OCI-M1 (cell line): Measurements from ENCODE around the gene MGLL.

Source experiments
- DNase-seq: peaks from one replicate; lab custom pipeline; 2025; lab: John Stamatoyannopoulos, UW

MGLL gene

DNA sequence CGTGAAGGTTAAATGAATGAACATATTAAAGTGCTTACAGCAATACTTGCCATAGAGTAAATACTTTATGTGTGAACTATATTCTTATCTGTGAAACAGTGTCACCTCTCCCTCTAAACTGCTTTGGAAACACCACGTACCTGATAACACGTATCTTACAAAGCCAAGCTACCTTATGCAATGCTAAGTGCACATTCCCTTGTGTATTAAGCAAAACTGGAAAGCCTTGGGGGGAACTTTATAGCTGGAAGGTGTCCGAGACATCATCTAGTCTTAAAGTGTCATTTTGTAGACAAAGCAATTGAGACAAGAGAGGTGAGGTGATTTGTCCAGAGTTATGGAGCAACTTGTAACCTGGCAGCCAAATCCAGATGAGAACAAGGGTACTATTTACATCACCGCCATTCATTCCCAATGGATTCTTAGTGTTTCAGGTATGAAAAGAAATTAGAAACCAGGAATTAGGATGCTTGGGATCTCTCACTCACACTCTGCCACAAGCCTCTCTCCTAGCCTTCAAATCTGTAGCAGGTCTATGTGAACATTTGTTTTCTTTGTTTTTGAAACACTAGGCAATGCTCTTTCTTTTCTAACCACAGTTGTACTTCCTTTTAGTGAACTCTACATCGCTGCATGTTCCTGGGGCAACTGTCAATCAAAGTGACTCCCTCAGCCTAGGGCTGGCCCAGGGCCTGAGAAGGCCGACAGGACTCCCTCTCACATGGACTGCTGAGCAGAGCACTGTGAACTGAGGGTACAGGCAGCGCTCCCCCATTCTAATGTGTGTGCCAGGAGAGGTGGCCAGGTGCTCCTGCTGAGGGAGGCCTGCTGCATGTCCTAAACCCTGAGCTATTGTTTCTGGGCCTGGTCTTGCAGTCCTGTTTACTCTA, 13.9 kb upstream of the MGLL start:
- peak; percentile 11 for DNase-seq

DNA sequence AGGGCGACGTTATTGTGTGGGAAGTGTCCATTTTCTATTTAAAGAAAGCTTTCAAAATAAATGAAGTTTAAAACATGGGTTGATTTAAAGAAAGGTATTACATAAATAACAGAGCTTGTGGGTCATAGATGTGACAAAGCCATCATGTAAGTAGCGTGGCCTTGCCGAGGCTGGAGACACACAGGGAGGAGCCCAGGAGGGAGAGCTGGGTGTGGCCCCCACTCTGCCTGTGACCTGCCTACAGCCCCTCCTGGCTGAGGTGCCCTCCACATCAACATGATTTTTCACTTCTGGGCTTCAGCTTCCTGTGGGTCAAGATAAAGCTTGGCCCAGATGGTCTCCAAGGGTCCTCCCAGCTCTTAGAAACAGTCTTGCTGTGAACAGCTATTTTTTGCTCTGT, 12.5 kb upstream of the MGLL start:
- no peak for DNase-seq

DNA sequence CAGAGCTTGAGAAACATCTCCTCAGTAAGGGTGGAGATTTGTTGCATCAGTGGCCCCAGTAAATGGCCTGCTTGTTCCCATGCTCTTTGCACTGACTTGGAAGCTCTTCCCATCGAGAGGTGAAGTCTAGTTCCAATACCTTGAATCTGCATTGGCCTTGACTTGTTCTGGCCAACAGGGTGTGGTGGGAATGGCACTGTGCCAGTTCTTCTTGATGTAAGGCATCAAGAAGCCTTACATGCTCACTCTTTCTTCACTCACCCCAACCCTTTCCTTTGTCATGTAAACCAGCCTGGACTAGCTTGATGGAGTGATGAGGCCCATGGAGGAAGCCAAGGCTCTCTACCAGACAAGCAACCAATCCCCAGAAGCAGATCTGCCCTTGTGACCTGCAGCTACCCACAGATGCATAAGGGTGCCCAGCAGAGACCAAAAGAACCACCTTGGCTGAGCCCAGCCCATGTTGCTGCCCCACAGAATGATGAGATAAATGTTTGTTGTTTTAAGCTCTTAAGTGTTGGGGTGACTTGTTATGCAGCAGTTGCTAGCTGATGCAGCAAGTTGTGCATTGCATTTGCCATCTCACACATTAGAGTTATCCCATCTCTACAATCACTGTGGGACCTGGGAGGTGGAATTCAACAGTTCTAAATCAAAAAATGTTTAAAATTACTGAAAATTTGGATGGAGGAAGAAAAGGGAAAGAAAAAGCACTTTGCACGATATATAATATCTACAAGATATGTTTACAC, 11.1 kb upstream of the MGLL start:
- DNase-seq: no peak

DNA sequence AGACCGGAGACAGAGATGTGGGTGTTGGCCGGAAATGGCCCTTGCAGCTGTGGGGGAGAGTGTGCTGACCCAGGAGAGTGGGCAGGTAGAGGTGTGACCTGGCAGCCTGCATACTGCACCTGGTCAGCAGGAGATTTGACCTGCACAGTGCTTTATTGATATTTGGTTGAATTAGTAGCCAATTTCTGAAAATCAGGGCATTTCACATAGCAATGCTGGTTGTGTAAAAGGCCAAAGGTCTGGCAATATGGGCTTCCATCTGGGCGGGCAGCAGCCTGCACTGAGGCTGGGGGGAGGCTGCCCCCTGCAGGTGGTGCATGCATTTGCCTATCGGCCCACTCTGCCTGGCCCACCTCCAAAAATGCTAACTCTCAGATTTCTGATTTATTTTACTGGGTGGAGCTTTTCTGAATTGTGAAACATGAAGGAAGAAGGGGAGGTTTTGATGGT, 9.4 kb upstream of the MGLL start:
- DNase-seq: peak; percentile 71

DNA sequence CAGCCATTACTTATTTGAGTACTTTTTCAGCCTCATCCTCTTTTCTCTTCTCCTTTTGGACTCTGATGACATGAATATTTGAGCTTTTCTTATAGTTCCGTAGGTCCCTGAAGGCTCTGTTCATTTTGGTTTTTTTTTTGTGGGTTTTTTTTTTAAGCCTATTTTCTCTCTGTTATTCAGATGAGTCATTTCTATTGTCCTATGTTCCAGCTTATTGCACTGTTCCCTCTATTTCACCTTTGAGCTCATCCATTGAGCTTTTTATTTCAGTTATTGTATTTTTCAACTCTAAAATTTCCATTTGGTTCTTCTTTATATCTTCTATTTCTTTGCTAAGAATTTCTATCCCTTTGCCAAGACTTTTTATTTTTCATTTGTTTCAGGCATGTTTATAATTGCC, 7.2 kb upstream of the MGLL start:
- no peak for DNase-seq

DNA sequence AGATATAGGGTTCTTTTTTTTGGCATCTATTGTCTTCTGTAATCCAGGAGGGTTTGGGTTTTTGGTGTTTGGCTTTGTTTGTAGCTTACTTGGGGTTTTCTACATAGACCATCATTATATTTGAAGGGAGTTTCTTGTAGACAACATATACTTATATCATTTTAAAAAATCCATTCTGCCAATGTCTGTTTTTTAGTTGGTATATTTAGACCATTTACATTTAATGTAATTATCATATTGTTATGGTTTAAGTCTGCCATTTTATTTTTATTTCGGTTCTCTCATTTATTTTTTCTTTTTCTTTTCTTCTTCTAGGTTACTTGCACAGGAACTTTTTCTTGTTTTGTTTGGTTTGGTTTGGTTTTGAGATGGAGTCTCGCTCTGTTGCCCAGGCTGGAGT, 5.5 kb upstream of the MGLL start:
- DNase-seq: no peak

DNA sequence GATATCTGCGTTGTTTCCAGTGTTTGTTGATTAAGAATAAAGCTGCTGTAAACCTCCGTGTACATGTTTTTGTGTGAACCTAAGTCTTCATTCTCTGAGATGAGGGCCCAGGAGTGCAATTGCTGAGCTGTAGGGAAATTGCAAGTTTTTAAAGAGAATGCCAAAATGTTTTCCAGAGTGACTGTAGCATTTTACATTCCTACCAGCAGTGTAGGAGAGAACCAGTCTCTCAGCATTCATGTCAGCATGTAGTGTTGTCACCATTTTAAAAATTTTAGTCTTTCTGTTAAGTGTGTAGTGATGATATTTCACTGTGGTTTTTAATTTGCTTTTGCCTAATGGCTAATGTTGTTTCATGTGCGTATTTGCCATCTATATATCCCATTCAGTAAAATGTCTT, 3.4 kb upstream of the MGLL start:
- no peak for DNase-seq

DNA sequence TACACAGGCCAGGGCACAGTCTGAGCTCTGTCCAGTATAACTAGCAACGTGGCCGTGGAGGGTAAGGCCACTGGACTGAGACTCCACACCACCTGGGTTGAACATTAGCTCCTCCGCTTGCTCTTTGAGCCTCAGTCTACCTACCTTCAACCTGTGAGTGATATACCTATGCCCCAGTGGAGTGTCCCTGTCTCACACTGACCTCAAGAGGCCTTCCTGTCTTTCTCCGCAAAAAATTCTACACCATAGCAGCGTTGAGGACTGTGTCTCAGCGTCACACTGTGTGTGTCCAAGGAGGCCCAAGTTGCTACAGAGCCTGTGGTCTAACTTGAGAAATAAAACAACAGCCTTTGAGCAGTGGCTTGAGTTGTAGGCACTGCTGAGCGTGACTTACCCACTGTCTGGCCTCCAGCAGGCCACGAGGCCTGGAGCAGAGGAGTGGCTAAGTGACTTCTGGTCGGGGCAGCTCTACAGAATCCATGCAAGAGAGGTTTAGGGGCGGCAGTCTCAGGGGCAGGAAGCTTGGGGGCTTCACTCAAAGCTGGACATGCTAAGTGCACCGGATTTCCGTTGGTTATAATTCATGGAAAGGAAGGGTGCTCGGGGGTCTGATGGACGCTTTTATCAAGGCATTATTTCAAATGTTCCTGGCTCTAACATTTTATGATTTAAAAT, 2.0 kb upstream of the MGLL start:
- DNase-seq: no peak

DNA sequence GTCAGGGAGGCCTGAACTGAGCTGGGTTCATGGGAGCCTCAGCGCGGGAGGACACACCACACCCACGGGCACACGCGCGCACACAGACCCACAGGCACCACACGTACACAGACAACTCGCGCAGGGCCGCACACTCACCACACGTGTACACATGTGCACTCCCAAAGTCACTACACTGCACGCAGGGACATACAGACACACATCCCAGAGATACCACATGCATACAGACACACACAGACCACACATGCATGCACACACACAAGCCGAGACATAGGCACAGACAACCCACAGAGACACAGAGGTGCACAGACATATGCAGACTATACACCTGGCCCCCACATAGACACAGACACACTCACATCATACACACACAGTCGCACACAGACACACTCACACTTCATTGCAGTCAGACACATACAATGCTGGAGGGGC, 1.1 kb upstream of the MGLL start:
- DNase-seq: no peak

DNA sequence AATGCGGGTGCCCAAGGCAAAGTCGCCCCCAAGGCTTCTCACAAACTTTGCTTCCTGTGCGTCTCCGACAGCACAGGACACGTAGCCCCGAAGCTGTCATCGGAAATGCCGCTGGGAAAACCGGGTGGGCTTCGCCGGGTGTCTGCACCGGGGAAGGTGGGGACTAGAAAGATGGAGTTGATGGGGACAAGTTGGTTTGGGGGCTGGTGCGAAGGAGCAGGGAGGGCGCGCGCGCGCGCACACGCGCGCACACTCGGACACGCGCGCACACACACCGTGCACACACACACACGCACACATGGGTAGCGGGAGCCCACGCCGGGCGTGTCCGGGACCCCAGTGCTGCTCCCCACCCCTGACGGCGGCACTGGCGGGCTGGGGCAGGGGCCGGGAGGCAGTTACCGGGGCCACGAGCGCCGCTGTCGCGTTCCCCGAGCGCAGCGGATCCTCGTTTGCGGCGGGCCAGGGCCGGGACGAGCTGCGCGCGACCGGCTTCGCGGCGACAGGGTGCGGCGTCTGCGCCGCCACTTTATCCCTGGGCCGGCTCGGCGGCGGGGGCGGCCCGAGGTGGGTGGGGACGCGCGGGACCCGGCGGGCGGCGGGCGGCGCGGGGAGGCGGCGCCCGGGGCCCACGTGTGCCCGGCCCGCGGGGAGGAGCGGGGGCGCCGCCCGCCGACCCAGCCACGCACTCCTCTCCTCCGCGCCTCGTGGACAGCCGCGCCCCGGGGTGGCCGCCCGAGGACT, 539 bp upstream of the MGLL start:
- no peak for DNase-seq

DNA sequence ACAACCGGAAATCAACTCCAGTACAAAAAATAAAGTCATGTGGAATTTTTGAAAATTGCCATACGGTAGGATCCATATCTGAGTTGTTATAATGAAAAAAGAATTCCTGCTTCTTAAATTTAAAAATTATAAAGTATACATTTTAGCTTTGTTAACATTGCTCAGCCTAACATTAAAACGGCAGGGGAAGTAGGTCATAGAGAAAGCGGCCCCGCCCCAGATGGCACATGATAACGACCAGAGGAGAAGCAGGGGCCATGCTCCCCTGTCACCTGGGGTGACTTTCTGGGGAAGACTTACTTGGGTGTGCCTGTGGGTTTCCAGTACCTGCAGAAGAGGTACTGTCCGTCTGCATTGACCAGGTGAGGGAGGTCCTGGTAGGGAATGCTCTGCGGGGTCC, 921 bp downstream of the MGLL start:
- no peak for DNase-seq

DNA sequence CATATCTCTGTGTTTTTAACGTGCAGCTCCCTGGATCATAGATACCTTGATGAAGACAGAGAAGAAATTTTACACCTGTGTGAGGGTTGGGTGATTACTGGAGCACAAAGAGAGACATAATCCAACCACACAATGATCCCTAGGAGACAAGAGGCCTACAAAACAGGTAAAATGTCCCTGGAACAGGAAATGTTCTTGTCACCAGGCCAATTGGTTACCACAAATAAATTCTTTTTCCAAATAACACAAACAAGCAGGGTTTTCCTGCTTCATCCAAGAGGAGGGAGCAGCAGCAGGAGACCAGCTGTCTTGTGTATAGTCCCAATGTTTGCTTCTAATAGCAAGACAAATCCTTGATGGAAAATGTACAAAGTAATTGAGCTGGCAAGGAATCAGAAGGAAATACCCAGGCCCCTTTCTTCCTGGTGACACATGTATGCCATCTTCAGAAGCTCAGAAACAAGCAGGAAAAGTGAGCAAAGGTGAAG, 1.4 kb downstream of the MGLL start:
- DNase-seq: no peak

DNA sequence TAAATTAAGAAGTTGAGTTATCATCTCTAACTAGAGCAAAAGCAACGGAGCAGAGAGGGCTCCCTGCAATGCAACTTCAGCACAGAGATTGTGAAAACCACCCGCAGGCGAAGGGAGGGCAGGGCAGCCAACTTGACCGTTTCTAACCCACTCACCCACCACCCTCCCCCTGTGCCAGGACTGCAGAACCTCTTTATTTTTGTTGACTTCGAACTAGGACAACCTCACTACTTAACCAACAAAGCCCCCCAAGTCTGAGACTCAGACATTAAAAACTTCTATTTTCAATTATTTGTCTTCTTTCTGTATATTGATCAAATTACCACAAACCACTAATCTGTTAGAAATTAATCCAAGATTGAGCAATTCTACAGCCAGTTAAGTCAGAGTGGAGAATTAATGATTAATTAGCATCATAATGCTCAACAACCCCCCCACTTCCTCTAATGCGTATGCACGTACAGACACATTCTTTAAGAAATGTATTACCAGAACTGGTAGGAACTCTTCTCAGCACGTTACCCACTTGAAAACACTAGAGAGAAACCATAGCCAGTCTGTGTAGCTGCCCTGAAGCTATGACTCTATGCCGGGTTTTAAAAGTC, 2.0 kb downstream of the MGLL start:
- no peak for DNase-seq

DNA sequence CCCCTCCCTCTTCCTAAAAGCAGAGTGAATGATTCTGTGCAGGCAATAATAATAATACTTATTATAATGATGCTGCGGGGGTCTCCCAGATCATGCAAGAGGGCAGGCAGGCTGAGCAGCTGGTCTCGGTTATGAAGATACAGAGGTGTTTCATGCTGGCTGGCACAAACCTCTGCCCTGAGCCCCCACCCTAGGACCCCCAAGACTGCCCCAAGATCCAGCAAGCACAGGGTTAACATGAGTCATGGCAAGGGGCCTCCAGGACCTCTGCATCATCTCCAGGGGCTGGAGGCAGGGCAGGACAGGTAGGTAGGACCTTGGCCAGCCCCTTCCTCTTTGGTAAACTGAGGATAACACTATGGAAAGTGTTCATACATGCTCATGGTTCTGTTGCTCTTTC, 2.7 kb downstream of the MGLL start:
- DNase-seq: no peak

DNA sequence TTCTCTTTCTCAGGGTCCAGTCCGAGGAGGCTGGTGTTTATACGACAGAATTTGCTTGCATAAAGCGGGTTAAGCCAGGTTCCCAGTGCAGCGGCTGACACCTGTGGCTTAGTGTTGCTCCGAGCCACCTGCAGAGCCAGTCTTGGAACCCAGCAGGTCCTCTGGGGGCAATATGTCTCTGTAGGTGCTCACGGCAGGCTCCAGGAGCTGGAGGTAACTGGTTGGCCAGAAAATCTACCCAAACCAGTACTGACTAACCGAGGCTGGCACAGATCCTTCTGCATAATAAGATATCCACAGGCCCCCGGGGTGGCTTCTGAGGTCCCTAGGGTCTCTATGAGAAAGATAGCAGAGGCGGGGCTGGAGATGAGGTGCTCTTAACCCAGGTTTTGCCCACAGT, 3.2 kb downstream of the MGLL start:
- no peak for DNase-seq

DNA sequence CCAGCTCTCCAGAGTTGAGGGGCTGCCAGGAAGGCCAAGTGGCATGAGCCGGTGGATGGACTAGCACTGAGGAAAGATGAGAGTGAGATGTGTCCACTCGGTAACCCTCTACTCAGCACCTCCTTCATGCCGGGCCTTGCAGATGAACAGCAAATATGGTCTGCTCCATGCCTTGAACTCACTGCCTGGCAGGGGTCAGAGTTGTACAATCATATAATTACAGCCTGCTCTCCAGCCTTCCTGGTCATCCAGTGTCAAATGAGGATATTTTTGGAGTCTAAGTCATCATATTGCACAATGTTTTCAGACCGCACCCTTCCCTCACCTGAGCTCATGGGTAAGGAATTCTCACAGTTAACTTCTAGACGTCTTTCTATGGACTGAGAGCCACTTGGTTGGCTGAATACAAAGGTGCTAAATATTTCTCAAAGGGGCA, 4.9 kb downstream of the MGLL start:
- DNase-seq: no peak

DNA sequence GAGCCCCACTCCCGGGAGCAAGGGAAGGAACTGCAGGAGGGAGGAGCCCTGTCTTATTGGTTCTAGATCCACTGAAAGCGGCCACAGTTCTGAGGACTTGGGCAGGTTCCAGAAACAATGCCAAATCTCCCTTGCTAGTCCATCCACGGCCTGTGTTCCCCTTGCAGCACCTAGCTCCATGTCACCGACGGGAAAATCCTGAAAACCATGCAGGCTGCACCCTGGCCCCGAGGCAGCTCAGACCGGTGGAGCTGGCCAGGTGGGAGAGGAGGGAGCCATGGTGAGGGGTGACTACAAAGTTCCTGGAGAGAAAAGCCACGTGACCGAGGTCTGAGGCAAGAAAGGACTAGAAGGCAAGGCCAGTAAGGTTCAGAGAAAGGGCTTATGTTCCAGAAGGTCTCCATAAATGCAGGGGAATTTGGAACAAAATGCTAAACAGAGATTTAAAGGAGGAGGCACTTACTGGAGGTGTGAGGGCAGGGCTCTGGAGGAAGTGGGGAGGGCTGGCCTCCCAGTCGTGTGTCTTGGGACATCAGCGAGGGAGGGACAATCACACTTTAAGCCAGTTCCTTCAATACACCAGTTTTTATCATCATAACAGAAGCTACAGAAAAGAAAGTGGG, 5.4 kb downstream of the MGLL start:
- no peak for DNase-seq

DNA sequence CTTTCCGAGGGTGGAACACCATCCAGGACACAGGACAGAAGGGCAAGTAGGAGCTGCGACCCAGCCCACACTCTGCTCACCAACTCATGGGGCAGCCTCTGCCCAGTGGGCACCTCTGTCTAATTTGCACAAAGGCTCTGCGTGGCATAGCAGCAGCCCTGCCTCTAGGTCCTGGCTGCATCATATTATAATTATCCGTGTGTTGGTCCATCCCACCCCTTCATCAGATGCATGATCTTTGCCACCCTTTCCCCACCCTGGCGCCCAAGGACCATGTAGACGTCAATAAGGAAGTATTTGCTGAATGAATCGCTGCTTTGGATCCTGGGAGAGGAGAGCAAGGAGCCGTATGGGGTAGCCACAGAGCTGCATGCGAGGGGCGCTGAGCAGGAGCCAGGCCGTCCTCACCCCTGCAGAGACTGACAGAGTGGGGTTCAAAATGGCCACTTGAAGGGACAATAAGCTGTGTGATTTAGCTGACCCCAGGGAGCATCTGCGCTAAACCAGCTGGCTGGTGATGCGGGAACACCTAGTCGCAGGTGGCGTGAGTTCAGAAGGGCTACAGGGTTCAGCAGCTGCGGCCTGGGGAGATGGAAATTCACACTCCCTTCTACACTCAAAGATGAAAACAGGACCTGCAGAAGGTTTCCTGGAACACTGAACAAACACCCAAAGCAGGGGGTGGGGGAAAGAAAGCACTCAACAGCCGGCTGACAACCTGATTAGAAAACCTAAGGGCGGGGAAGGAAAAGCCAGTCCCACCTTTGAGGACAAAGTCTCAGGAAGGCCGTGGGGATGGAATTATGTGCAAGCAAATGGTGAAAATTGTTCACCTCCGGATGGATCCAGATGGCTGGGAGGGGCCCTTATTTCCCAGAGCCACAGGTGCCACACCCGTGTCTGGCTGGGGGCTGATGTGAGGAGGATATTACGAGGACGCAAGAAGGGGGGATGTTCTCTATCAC, 6.4 kb downstream of the MGLL start:
- DNase-seq: no peak

DNA sequence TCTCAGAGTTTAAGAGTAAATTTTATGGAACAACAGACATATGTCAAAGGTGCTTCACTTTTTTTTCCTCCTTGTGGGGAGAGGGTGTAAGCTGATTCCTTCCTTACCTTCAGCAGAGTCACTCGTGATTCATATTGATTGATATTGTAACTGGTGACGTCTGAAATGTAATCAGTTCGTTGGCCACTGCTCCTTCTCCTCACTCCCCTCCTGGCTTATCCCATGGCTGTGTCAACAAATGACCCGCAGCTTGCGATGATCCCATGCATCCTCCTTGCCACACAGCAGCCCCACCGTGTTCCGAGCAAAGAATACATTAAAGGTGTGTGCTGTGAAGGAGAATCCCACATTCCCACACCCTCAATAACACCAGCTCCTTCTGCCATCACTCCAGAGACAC, 7.3 kb downstream of the MGLL start:
- no peak for DNase-seq

DNA sequence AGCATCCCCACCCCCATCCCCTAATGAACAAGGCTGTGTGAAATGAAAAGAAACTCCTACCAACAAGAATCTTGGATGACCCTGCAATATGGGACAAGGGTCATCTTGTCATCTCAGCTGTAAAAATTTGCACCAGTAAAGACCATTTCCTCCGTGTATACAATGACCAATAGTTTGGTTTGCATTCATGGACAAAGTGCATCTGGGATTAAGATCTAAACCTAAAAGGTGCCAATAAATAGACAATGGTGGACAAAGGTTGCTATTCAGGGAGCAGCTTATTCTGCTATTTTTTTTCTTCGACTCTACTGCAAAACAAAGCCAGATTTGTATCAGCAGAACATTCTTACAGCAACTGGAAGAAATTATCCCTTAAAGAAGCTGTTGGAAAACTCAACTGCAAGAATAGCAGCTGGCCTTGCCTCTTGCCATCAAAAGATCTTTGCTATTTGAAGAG, 8.0 kb downstream of the MGLL start:
- DNase-seq: no peak
